ENCODE results near the gene GNAQ.

GRCh38 chr9:77750981-77751340 lies 280.6 kb downstream of the GNAQ start:
- no peak for TF ChIP-seq CTCF (conservative IDR thresholded peaks at IDR 0.05 in 1 of 2, IDR thresholded peaks at IDR 0.05 in 1 of 2; ENCODE audit: low read depth in 1 of 2, low read length in 2 of 2)
- no peak for TF ChIP-seq EZH2 (IDR thresholded peaks at IDR 0.05; ENCODE audit: low read length, missing control alignments)

Measured in fibroblast of lung (primary cell).